Embryonic facial prominence (tissue), 1 donor: Measurements from ENCODE around the gene AP2B1.
"Not testable (repeated sequence)": the region's sequence is repeated elsewhere in the genome, so short reads cannot be mapped to it uniquely, and the experiment has no call there.

Experiments used
- DNase-seq: peaks from one replicate; pipeline ENCODE4 v3.0.0-alpha.2; 2016; ENCODE audit errors: extremely low spot score

The AP2B1 gene

GRCh38 chr17:35587074-35587961 lies at the start of gene AP2B1:
TSS of gene AP2B1 (plus strand) at chr17:35587322. CDS start at chr17:35594031, 6,709 bp downstream.
- DNase-seq: peak; percentile 87

- no peak for DNase-seq
These were observed 49.5 kb upstream of the AP2B1 start, which contains the start of gene SLFN12L for GRCh38 chr17:35537601-35538141. TSS of gene SLFN12L (minus strand) at chr17:35537678. CDS start at chr17:35522364, 15,314 bp downstream.

GRCh38 chr17:35539659-35540026 lies 47.5 kb upstream of the AP2B1 start:
- DNase-seq: no peak

DNA sequence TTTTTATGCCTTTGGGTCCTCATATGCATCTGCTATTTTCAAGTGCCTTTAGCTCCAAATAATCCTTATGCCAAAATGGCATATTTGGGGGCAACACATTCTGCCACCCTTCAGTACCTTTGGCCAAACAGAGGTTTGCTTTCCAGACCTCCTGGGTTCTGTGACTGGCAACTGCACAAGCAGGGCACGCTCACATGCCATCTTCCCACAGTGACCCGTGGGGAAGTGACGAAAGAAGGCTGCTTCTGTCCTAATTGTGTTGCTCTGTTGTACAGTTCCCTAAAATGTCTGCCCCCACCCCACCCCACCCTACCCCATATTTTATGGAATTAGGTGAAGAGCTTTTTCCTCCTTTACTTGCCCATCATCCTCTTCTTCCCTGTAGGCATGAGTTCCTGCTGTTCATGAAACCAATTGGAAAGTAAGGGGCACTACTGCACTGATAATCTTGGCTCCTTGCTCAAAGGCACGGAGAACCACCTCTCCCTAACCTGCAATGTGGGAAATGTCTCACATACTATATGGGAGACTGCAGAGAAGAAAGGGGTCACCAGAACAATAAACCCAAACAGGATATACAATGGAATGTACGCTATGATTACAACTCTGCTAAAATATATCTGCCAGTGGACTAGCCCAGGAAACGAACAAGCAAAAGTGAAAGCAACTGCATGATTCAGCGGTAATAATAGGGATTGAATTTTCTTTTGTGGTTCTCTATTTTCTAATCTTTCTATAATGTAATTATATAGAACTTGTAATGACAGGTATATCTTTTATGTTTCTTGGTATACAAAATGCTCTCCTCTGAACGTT lies 46.3 kb upstream of the AP2B1 start:
- DNase-seq: no peak

DNA sequence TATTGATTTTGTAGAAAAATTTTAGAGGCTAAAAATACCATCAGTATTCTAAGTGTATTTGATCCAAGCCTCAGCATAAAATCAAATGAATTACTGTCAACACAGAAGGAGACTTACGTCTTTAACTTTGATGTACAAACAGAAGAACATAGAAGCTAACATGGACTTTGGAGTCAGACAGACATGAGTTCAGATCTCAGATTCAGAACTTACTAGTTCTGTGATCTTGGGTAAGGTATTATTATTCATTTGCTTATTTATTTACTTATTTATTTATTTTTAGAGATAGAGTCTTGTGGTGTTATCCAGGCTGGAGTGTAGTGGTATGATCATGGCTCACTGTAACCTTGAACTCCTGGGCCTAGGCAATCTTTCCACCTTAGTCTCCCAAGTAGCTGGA lies 45.7 kb upstream of the AP2B1 start:
- DNase-seq: no peak

GRCh38 chr17:35542990-35543389 lies 44.1 kb upstream of the AP2B1 start:
- DNase-seq: no peak

DNA sequence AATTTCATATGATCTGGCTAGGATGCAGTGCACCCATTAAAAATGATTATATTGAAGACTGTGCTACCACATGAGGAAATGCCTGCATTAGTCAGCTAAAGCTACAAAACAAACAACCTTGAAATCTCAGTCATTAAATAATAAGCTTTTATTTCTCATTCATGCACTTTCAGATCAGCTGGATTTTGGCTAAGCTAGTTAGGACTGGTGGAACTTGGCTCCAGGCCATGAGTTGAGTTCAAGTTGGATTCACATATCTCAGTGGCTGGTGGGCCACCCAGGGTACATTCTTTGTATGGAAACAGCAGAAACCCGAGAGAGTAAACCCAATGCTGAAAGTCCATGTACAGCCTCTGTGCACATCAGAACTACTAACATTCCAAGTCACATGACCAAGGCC lies 43.3 kb upstream of the AP2B1 start:
- DNase-seq: no peak

DNA sequence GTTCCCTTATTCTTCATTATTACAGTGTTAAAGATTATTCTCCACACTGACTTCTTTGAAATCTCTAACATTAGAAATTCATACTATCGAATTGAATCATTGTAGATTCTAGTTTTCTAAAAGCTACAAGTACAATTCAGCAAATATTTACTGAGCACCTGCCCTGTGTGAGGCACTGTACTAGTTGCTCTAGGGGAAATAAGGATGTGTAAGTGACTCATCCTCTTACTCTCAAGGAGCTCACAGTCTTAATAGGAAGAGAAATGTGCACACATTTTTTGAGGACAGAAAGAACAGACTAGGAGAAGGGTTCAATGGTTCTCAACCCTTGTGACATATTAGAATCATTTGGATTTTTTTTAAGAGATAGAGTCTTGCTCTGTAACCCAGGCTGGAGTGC lies 42.0 kb upstream of the AP2B1 start:
- no peak for DNase-seq

- DNase-seq: no peak
These were observed 40.6 kb upstream of the AP2B1 start for GRCh38 chr17:35546487-35546886.

GRCh38 chr17:35548208-35548810 lies 38.8 kb upstream of the AP2B1 start:
- DNase-seq: no peak

DNA sequence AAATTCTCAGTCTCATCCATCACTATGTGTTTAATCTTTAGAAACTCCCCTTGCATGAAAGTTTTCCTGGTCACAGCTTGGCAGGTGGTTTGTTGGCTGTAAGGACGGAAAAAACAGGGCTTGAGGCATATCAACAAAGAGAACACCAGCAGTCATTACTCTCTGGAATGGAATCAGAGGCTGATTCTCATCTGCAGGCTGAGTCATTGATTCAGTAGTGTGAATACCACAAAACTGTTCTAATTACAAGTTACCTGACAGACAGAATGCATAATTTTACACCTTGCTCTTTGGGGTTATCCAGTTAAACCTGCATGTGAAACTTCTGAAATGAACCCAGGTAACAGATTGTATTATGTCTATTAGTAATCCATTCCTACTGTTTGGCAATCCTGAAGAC lies 38.1 kb upstream of the AP2B1 start:
- DNase-seq: no peak

DNA sequence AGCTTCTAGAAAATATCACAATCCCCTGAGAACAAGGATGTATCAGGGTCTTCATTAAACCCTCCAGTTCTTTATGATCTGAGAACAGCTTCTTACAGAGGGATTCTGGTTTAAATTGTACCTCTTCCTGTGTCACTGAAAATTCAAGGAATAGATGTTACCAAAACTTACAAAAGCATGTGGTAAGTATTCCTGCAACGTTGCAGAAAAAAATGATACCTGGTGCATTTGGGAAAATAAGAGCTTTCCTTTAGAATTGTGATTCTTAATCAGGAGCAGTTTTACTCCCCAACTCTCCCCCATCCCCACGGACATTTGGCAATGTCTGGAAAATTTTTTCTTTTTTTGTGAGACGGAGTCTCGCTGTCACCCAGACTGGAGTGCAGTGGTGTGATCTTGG lies 33.8 kb upstream of the AP2B1 start:
- DNase-seq: no peak

DNA sequence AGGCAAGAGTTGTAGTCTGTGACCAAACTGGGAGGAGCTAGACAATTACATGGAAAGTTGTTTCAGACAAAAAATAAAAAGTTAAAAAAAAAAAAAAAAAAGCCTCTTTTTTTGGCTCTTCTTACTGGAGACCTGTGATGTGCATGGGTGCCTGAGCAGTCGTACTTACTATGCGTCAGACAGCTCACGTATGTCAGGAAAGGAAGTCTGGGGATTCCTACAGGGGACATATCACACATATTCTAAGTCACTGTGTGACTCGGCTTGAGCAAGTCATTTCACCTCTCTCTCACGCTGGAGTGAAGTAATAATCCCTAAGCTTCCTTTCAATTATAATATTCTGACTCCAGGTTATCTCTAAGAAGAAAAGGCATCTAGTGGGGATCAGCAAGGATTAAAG lies 32.5 kb upstream of the AP2B1 start:
- DNase-seq: no peak

- no peak for DNase-seq
These were observed 31.4 kb upstream of the AP2B1 start for GRCh38 chr17:35555691-35556090.

DNA sequence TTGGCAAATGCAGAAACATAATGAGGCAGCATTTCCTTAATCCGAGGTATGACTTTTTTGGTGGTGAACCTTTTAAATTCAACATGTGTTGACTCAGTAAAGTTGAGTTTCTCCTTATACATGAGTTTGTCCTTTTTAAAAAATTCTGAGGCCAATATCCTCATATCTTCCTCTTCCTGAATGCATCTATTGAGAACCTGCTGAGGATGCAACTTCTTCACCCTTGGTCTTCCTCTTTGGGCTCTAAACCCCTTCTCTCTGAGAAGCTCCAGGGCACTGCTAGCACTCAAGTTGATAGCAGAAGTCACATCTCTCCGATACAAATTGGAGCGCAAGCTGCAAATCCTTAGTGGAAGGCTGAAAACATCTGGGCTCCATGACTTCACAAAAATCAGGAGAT lies 29.8 kb upstream of the AP2B1 start:
- DNase-seq: no peak

DNA sequence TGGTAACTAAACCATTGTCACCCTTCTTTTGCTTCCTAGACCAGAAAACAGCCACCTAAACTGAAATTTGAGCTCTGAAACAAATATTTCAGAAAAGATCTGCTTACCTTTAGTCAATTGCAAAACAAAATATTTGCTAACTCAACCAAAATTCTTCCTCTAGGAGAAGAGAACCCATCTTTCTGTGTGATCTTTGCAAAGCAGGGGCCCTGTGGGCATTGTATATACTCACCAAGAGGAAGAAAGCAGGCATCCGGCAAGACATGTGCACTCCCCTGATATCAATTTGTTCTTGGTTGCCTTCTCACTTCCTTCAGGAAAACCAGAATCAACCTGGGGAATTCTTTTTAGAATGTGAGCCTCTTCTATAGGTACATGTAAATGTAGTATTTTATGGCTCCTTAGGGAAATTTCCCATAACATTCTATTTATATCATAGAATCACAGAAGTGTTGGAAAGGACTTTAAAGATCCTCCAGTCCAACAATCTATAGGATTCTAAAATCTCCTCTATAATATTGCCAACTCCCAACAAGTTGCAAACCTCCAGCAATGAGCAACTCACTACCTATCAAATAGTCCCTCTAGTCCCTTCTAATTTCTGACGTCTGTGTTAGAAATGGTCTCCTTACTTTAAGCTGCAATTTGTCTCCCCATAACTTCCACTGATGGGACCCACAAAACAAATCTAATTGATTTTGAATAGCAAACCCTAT lies 27.5 kb upstream of the AP2B1 start:
- no peak for DNase-seq

DNA sequence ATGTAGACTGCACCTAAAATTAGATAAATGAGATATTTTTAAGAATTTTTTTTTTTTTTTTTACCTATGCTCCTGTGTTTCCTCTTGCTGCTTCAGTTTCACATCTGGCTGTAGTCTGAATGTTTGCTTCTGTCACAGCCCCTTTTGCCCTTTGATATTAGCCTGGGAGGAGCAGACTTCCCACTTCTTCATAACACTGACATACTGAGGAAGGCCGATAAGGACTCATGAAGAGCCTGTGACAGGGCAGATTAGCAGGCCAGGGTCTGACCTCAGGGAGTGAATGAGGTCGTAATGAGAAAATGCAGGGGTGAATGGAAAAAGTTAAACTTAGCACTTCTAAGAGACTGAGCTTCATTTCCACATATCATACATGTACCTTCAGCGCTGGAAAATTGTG lies 26.4 kb upstream of the AP2B1 start, which contains the start of gene SLFN14:
Gene SLFN14, minus strand, starts transcription at position 117 of the 400 bp plus-strand sequence. CDS start 2,757 bp downstream, outside the sequence.
- no peak for DNase-seq

DNA sequence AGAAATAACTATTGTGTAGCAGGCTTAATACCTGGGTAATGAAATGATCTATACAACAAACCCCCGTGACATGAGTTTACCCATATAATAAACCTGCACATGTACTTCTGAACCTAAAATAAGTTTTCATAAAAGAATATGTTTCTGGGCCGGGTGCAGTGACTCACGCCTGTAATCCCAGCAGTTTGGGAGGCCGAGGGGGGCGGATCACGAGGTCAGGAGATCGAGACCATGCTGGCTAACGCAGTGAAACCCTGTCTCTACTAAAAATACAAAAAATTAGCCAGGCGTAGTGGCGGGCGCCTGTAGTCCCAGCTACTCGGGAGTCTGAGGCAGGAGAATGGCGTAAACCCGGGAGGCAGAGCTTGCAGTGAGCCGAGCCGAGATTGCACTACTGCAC lies 23.9 kb upstream of the AP2B1 start:
- DNase-seq: not testable (repeated sequence)

DNA sequence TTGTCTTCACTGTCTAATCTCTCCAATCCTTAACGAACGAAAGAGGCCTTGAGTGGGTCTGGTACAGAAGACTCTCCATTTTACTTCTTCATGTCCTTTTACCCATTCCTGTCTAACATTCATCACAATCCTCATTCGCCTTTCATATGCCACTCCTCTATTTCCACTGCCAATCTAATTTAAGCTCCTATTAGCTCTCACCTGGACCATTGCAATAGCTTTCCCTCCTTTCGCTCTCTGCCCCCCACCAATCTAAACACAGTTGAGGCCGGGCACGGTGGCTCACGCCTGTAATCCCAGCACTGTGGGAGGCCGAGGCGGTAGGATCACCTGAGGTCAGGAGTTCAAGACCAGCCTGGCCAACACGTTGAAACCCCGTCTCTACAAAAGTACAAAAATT lies 20.2 kb upstream of the AP2B1 start:
- DNase-seq: no peak

GRCh38 chr17:35568561-35568960 lies 18.6 kb upstream of the AP2B1 start:
- no peak for DNase-seq

DNA sequence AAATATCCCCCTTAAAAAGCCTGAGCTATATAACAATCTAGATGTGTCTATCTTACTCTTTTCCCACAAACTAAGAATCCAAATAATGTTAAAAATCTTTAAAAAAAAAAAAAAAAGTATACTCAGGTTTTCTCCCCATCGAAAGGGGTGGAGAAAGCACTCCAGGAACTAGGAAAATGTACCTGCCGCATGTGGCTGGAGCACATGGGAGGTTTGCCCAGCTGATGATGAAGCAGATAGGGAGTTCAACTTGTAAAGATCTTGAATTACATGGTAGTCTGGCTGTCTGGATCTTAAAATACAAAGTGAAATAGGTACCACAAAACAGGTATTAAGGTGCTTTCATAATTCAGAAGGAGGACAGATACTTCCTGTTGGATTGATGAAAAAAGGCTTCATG lies 17.7 kb upstream of the AP2B1 start:
- no peak for DNase-seq
